Astrocyte of the cerebellum (primary cell): ENCODE measurements around the gene CDC42BPA.
"Not testable (repeated sequence)": the region's sequence is repeated elsewhere in the genome, so short reads cannot be mapped to it uniquely, and the experiment has no call there.

Experiments used
- DNase-seq: peaks from one replicate; pipeline ENCODE4 v3.0.0-alpha.2; 2011; ENCODE audit warnings: low read depth
- H3K4me3 ChIP-seq: 2 replicates; pipeline ENCODE4 v1.5.1; 2011; ENCODE audit warnings: mild to moderate bottlenecking, low read depth, low read length, moderate library complexity
- CTCF ChIP-seq: IDR thresholded peaks from 2 replicates; pipeline ENCODE4 v1.5.1; 2012; ENCODE audit warnings: low read length, low read depth, moderate library complexity, mild to moderate bottlenecking; ENCODE audit errors: missing control alignments
- in situ Hi-C: cut with HindIII; loops from 2 replicates; pipeline ENCODE4 v1.10.0; 2017; ENCODE audit warnings: low sequenced_read_pairs

The CDC42BPA gene

GRCh38 chr1:227362039-227362438, 43.7 kb upstream of the CDC42BPA start:
- no peak for TF ChIP-seq CTCF
- no peak overlapping the region for H3K4me3 ChIP-seq
- in situ Hi-C loops = no loop called here
- DNase-seq = no peak

GRCh38 chr1:227357927-227358302, 39.6 kb upstream of the CDC42BPA start:
- DNase-seq = no peak
- no peak for TF ChIP-seq CTCF
- no peak overlapping the region for H3K4me3 ChIP-seq
- in situ Hi-C loops = no loop called here

- no peak for TF ChIP-seq CTCF
- in situ Hi-C loops = no loop called here
- peak; percentile 28 for DNase-seq
- H3K4me3 ChIP-seq = no peak overlapping the region
Measured at GRCh38 chr1:227357171-227357926, 39.1 kb upstream of the CDC42BPA start.

GRCh38 chr1:227356620-227357146, 38.4 kb upstream of the CDC42BPA start:
- H3K4me3 ChIP-seq = no peak overlapping the region
- TF ChIP-seq CTCF = no peak
- no peak for DNase-seq
- in situ Hi-C loops = no loop called here

- in situ Hi-C loops = no loop called here
- H3K4me3 ChIP-seq = no peak overlapping the region
- no peak for DNase-seq
Measured at GRCh38 chr1:227355542-227356245, 37.4 kb upstream of the CDC42BPA start.

GRCh38 chr1:227353186-227353585, 34.9 kb upstream of the CDC42BPA start:
- no peak for TF ChIP-seq CTCF
- no peak for DNase-seq
- in situ Hi-C loops = no loop called here

More at GRCh38 chr1:227355542-227356245, 37.4 kb upstream of the CDC42BPA start:
- TF ChIP-seq CTCF = no peak

GRCh38 chr1:227352164-227352563, 33.9 kb upstream of the CDC42BPA start:
- H3K4me3 ChIP-seq, in situ Hi-C loops, DNase-seq: not testable (repeated sequence)

More at GRCh38 chr1:227353186-227353585, 34.9 kb upstream of the CDC42BPA start:
- H3K4me3 ChIP-seq = no peak overlapping the region
